SJSA1 (cell line): ENCODE measurements around the gene AMBRA1. TPM values are rescaled to one million over a fixed set of nuclear protein-coding genes. Genes with fewer than 3 reads are reported as not detected.
"Not testable (repeated sequence)": the region's sequence is repeated elsewhere in the genome, so short reads cannot be mapped to it uniquely, and the experiment has no call there.

ENCODE experiments used
- DNase-seq, 2 experiments: peaks; one replicate each; pipeline ENCODE4 v3.0.0-alpha.2; 2015 to 2020; ENCODE audit warnings: low spot score in 2 of 2, low read depth in 1 of 2
- H3K27ac ChIP-seq: fragments of 250-450 bp; sonication (Bioruptor Pico); 2 replicates; pipeline ENCODE4 v1.5.1; 2020; ENCODE audit warnings: mild to moderate bottlenecking, moderate library complexity
- H3K27me3 ChIP-seq: fragments of 250-450 bp; sonication (Bioruptor Pico); replicated peaks from 2 replicates; pipeline ENCODE4 v1.5.1; 2020; ENCODE audit warnings: mild to moderate bottlenecking, moderate library complexity
- H3K36me3 ChIP-seq: fragments of 250-450 bp; sonication (Bioruptor Pico); 2 replicates; pipeline ENCODE4 v1.5.1; 2020; ENCODE audit warnings: mild to moderate bottlenecking
- H3K4me1 ChIP-seq: fragments of 250-450 bp; sonication (Bioruptor Pico); replicated peaks from 2 replicates; pipeline ENCODE4 v1.6.1; 2021; ENCODE audit warnings: mild to moderate bottlenecking
- H3K4me3 ChIP-seq: fragments of 250-450 bp; sonication (Bioruptor Pico); 2 replicates; pipeline ENCODE4 v1.5.1; 2020; ENCODE audit warnings: mild to moderate bottlenecking
- H3K9me3 ChIP-seq: fragments of 250-450 bp; sonication (Bioruptor Pico); replicated peaks from 2 replicates; pipeline ENCODE4 v1.5.1; 2020; ENCODE audit warnings: mild to moderate bottlenecking
- total RNA-seq: library from RNA; depleted of rRNA; stranded (reverse); fragments of >200 nt; shearing (Covaris generic); gene quantifications from 2 replicates; pipeline ENCODE4 v1.2.3, GENCODE V29; 2014

The AMBRA1 gene
- total RNA-seq, 1 experiment from 2014 or later = 16.4 TPM

DNA sequence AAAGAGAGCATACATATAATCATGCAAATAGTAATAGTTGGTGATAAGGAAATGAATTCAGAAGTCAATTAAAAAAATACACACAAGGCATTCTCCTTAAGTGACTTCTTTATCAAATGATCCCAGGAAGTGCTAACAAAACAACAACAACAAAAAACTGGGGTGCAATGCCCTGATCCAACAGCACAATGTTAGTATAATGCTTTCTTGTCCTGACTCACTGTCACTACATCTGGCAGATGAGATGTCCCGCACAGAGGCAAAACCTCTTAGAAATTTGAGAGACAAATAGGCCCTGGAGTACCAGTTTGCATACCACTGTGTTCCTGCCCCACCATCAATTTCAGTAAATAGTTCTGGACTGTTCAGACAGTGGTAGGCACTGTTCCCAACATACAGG is 11.0 kb upstream of the AMBRA1 start:
- Histone ChIP-seq H3K4me1 (no peaks in the 10 kb centered on the region), H3K27ac (no peak overlapping the region), H3K4me3 (no peak overlapping the region), H3K27me3 (no peaks in the 10 kb centered on the region), H3K9me3 (no peaks in the 10 kb centered on the region), H3K36me3 (peaks cover 7% of the 10 kb centered on the region; the same call in 1 of the 2 replicates)
- no peak for DNase-seq

DNA sequence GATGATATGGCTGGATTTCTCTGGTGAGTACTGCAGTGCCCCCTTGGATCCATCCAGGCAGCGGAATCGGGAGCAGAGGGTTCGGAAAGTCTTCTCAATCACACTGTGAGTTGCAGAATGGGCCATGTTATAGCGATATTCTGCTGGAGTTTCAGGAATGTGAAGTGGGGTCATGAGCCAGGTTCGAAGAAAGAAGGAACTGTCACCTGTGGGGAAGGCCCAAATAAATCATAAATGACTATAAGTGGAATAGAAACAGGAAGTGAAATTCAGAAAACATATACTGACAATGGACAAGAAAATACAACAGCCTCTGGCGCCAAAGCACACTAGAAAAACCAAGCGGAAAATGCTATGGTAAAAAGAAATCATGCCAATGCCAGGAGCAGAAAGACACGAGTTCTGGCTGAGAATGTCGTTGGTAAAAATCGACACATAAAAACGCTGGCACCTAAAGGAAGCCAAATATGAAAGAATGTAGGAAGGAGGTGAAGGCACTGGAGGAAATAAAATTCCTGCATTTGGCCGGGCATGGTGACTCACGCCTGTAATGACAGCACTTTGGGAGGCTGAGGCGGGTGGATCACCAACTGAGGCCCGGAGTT is 10.0 kb upstream of the AMBRA1 start:
- no peak for DNase-seq
- Histone ChIP-seq H3K9me3 (no peaks in the 10 kb centered on the region), H3K27me3 (no peaks in the 10 kb centered on the region), H3K4me1 (no peaks in the 10 kb centered on the region), H3K36me3 (peaks cover 7% of the 10 kb centered on the region; the same call in 1 of the 2 replicates), H3K4me3 (no peak overlapping the region), H3K27ac (no peak overlapping the region)

DNA sequence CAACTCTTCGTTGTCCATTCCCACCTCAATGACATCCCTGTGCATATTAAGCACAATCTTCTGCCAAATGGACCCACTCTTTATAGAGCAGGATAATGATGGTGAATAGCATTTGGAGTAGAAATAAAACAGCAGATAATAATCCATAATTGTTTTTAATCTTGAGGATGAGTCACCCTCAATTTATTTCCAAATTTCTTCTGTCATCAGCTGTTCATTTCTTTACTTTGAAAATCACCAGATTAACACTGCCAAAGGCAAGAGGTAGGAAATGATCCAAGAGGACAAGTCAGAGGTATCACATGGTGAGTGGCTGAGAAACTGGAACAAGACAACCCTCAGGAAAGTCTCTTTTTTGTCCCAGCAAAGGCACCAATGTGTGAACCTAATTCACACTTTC is 7.3 kb upstream of the AMBRA1 start:
- no peak overlapping the region for H3K4me3 ChIP-seq
- H3K4me1 ChIP-seq = no peaks in the 10 kb centered on the region
- H3K36me3 ChIP-seq = peaks cover 7% of the 10 kb centered on the region; the same call in 1 of the 2 replicates
- H3K27me3 ChIP-seq = no peaks in the 10 kb centered on the region
- no peak overlapping the region for H3K27ac ChIP-seq
- no peaks in the 10 kb centered on the region for H3K9me3 ChIP-seq
- no peak for DNase-seq

DNA sequence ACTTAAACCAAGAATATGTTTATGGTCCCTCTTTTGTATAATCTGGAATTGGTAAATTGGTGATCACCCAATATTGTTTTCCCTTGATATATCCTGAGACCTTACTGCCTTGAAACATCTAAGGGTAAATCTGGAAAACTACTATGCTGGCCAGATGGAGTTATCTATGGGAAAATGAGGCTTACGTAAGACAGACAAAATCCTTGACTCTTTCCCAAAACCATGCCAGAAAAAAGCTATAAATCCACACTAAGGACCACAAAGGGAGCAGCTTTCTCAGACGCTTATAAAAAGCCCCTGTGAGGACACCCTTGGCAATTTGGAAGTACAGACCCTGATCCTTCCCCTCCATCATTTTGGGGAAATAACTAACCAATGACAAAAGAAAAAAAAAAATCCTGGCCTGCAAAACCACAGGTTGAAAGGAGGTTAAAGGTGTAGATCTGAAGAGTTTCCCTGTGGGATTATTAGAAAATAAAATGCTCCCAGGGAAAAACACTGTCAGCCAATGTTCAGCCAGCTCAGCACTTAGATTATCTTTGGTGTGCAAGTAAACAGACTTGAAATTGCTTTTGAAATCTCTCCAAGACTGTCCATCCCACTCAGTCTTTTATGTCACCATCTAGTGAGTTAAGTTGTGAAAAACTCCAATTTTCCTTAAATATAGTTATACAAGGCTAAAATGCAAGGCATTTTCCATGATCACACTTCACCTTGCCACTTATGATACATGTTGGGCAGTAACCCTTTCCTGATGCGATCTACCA is 6.6 kb upstream of the AMBRA1 start:
- no peak overlapping the region for H3K27ac ChIP-seq
- DNase-seq = no peak
- no peaks in the 10 kb centered on the region for H3K9me3 ChIP-seq
- no peak overlapping the region for H3K4me3 ChIP-seq
- H3K36me3 ChIP-seq = peaks cover 7% of the 10 kb centered on the region; the same call in 1 of the 2 replicates
- H3K4me1 ChIP-seq = no peaks in the 10 kb centered on the region
- H3K27me3 ChIP-seq = no peaks in the 10 kb centered on the region

DNA sequence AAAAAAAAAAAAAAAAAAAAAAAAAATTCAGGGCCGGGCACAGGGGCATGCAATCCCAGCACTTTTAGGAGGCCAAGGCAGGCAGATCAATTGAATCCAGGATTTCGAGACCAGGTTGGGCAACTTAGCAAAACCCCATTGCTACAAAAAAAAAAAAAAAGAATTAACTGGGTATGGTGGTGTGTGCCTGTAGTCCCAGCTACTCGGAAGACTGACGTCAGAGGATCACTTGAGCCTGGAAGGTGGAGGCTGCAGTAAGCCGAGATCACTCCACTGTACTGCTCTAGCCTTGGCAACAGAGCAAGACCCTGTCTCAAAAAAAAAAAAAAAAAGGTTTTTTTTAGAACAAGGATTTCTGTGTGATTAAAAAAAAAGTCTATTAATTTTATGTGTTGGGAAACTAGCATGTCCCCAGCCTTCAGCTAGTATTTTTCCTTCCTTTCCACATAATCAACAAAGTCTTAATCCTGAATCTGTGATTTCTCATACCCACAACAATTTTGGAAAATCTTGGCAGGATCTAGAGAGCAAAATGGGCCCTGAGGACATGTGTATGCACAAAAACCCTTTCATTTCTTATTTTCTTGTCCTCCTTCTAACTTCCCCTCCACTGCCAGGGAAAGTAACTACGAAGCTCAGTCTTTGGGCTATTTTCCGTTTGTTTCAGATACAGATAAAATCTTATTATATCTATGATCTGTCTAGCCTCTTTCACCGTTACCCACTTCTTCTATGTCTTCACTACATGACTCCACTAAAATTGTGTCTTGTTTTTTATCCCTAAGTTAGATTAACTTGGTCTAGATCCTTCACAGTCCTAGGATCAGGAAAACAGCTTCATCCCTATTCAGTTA is 5.7 kb upstream of the AMBRA1 start:
- peaks cover 7% of the 10 kb centered on the region; the same call in 1 of the 2 replicates for H3K36me3 ChIP-seq
- no peak for DNase-seq
- no peaks in the 10 kb centered on the region for H3K4me1 ChIP-seq
- H3K27me3 ChIP-seq = no peaks in the 10 kb centered on the region
- H3K9me3 ChIP-seq = no peaks in the 10 kb centered on the region
- H3K4me3 ChIP-seq = no peak overlapping the region
- H3K27ac ChIP-seq = no peak overlapping the region

DNA sequence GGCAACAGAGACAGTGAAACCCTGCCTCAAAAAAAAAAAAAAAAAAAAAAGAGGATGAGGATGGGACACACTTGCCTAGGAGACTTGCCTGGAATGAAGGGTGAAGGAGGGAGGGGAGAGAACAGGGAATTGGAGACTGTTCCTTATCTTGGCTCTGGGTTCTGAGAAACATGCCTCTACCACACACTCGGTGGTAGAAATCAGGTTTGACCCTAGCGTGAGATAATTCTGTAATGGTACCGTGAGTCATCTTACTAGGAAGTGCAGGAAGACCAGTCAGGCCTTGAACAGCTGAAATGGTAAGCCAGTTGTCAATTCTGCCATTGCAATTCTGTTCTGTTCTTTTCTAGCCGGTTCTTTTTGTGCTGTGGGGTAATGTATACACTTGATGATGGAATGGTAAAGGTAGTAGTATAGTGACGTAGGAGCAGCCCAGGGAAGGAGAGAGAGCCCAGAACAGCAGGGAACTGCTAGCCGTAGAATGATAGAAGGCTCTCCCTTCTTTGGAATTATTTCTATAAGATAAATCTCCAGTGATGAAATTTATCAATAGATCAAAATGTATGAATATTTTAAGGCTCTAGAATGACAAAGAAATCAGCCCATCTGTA is 3.9 kb upstream of the AMBRA1 start:
- no peak overlapping the region for H3K27ac ChIP-seq
- no peaks in the 10 kb centered on the region for H3K27me3 ChIP-seq
- DNase-seq = no peak
- no peaks in the 10 kb centered on the region for H3K9me3 ChIP-seq
- H3K4me1 ChIP-seq = peaks cover 10% of the 10 kb centered on the region
- peaks cover 6% of the 10 kb centered on the region; the same call in 1 of the 2 replicates for H3K36me3 ChIP-seq
- H3K4me3 ChIP-seq = no peak overlapping the region

DNA sequence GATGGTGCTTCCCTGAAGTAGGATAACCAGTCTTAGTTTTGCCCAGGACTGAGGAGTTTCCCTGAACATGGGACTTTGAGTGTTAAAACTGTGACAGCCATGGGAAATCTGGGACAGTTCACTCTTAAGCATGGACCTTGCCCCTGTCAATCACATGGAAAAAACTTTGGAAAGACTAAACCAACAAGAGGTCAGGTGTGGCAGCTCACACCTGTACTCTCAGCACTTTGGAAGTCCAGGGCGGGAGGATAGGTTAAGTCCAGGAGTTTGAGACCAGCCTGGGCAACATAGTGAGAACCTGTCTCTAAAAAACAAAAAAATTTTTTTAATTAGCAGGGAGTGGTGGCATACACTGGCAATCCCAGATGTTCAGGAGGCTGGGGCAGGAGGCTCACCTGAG is 3.3 kb upstream of the AMBRA1 start:
- H3K9me3 ChIP-seq = no peaks in the 10 kb centered on the region
- peaks cover 13% of the 10 kb centered on the region for H3K4me1 ChIP-seq
- no peak for DNase-seq
- H3K27me3 ChIP-seq = no peaks in the 10 kb centered on the region
- H3K4me3 ChIP-seq = no peak overlapping the region
- H3K36me3 ChIP-seq = peaks cover 6% of the 10 kb centered on the region; the same call in 1 of the 2 replicates
- no peak overlapping the region for H3K27ac ChIP-seq

DNA sequence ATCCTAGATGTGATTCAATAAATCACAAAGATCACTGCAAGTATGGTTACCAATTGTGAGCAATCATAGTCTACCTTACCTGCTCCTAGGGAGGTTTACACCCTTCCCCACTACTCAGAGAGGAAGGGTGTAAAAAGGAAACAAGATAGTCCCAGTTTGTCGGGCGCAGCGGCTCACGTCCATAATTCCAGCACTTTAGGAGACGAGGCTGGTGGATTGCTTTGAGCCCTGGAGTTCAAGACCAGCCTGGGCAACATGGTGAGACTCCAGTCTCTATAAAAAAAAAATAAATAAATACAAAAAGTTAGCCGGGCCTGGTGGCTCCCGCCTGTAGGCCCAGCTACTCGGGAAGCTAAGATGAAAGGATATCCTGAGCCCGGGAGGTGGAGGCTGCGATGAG is 962 bp upstream of the AMBRA1 start:
- DNase-seq = no peak
- Histone ChIP-seq H3K36me3 (peaks cover 3% of the 10 kb centered on the region; the same call in 1 of the 2 replicates), H3K4me1 (peaks cover 13% of the 10 kb centered on the region), H3K9me3 (no peaks in the 10 kb centered on the region), H3K4me3 (no peak overlapping the region), H3K27ac (no peak overlapping the region), H3K27me3 (no peaks in the 10 kb centered on the region)

DNA sequence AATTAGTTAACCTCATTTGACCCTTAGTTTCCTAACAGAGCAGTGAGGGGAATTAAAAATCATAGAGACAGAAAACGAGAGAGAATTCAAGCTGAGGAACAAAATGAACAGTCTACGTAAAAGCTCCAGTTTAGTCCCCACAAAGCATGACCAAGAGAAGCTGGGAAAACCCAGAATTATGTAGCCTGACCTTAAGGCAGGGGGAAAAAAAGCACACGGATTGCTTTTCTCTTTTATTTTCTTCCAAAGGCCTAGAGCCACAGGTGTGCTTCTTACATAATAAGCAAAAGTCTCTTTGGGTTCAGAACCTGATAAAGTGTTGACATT is 514 bp upstream of the AMBRA1 start:
- Histone ChIP-seq H3K9me3 (no peaks in the 10 kb centered on the region), H3K27me3 (no peaks in the 10 kb centered on the region), H3K27ac (peak overlapping the region; percentile 29), H3K36me3 (peaks cover 3% of the 10 kb centered on the region; the same call in 1 of the 2 replicates), H3K4me1 (peaks cover 13% of the 10 kb centered on the region), H3K4me3 (peak overlapping the region; percentile 64)
- no peak for DNase-seq

DNA sequence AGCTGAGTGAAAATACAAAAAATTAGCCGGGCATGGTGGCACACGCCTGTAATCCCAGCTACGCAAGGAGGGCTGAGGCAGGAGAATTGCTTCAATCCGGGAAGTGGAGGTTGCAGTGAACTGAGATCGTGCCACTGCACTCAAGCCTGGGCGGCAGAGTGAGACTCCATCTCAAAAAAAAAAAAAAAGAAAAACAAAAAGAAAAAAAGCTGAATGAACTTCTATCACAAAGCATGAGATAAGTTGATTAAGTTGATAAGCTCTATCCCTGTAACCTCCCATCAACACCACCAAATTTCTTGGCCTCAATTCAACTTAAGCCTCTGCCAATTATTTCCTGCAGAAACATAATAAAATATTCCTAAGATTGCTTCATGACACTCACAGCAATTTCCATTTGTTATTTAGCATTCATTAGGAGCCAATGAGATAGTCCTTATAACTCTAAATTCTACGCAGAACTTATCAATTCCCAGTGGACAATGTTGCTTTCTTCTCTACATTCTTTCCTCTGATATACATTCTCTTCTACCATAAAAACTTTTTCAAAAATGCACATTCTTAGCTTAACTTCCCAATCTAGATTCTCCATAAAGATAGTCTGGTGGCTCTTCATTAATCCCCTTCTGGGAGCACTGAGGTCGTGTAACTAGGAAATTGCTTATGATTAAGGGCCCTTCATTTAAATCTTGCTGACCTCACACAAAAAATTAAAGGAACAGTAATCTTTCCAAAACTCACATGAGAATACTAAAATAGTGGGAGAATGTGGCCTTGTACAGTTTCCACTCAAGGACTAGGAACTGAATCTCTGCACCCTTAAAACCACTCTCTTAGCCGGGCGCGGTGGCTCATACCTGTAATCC is 2.9 kb downstream of the AMBRA1 start:
- Histone ChIP-seq H3K4me1 (peaks cover 13% of the 10 kb centered on the region), H3K9me3 (no peaks in the 10 kb centered on the region), H3K36me3 (peaks cover 10% of the 10 kb centered on the region; the same call in 1 of the 2 replicates), H3K27ac (no peak overlapping the region), H3K4me3 (no peak overlapping the region), H3K27me3 (no peaks in the 10 kb centered on the region)
- DNase-seq = no peak

DNA sequence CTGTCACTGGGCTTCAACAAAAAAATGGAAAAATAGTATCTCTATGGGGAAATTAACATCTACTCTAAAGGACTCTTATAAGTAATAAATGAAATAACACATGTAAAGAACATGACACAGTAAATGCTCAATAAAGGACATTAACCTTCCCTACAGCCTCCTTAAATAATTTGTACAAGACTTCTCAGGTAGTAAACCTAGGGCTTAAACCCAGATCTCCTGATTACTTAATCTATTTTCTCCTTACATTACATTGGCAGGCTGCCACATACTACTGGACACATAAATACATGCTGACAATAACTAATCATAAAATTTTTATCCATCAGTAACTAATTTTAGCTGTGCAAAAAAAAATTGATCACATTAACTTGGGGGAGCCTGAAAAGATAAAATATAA is 4.9 kb downstream of the AMBRA1 start:
- Histone ChIP-seq H3K36me3 (peaks cover 10% of the 10 kb centered on the region; the same call in 1 of the 2 replicates), H3K9me3 (no peaks in the 10 kb centered on the region), H3K27ac (no peak overlapping the region), H3K4me1 (peaks cover 8% of the 10 kb centered on the region), H3K27me3 (no peaks in the 10 kb centered on the region), H3K4me3 (no peak overlapping the region)
- DNase-seq = no peak

DNA sequence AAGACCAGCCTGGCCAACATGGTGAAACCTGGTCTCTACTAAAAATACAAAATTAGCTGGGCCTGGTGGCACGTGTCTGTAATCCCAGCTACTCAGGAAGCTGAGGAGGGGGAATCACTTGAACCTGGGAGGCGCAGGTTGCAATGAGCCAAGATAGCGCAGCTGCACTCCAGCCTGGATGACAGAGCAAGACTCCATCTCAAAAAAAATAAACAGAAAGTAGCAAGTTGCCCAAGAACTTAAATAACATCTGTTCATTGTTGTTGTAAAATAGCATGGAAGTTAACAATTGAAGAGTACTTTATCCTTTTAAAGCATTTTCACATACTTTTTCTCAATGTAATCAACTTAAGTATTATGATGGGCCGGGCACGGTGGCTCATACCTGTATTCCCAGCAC is 5.7 kb downstream of the AMBRA1 start:
- Histone ChIP-seq H3K36me3 (peaks cover 7% of the 10 kb centered on the region; the same call in 1 of the 2 replicates), H3K4me1 (peaks cover 8% of the 10 kb centered on the region), H3K9me3 (no peaks in the 10 kb centered on the region), H3K4me3 (no peak overlapping the region), H3K27me3 (no peaks in the 10 kb centered on the region), H3K27ac (no peak overlapping the region)
- no peak for DNase-seq

DNA sequence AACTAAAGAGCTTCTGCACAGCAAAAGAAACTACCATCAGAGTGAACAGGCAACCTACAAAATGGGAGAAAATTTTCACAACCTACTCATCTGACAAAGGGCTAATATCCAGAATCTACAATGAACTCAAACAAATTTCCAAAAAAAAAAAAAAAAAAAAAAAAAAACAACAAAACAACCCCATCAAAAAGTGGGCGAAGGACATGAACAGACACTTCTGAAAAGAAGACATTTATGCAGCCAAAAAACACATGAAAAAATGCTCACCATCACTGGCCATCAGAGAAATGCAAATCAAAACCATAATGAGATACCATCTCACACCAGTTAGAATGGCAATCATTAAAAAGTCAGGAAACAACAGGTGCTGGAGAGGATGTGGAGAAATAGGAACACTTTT is 10.3 kb downstream of the AMBRA1 start:
- not testable (repeated sequence) for H3K36me3 ChIP-seq, DNase-seq, H3K4me3 ChIP-seq, H3K27me3 ChIP-seq, H3K9me3 ChIP-seq, H3K4me1 ChIP-seq, H3K27ac ChIP-seq
